IPS DF 4.7 (cell line): ENCODE results near the gene TMEM106C.

Experiments
- DNase-seq: peaks from one replicate; pipeline ENCODE4 v3.0.0-alpha.2; 2013; ENCODE audit warnings: low spot score; ENCODE audit errors: extremely low read depth

The TMEM106C gene

DNA sequence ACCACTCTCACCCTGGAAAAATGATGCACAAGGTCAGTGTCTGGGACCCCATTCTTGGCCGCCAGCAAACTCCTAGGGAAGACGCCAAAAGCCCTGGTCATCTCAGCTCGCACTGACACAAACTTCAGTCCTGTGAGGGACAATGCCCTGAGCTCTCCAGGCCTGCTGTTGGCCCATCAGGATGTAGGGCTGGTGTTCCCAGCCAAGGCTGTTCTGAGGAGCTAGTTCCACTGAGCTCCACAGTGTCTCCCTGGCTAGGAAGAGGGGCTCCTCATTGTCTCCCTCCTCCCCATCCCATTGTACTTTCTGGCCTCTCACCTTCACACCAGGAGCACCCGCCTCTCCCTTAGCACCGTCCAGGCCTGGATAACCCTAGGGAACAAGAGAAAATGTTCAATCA lies 30.1 kb downstream of the TMEM106C start:
- DNase-seq: no peak

DNA sequence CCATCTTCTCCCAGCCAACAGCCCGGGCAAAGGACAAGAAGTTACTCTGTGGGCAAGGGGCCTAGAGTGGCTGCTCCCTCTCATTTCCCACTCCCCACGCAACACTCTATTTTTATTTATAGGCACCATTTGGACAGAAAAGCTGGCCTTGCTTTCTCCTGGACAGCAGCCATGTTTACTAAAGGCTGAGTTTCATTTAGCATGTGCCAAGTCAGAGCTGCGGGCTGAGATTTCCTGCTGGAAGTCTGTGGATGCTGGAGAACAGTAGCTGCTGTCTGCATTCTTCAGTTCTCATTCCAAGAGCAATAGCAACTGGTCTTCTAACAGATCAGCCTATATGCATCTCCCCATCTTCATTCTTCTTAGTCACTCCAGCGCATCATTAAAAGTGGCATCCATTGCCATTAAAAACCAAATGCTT lies 32.6 kb downstream of the TMEM106C start:
- no peak for DNase-seq

DNA sequence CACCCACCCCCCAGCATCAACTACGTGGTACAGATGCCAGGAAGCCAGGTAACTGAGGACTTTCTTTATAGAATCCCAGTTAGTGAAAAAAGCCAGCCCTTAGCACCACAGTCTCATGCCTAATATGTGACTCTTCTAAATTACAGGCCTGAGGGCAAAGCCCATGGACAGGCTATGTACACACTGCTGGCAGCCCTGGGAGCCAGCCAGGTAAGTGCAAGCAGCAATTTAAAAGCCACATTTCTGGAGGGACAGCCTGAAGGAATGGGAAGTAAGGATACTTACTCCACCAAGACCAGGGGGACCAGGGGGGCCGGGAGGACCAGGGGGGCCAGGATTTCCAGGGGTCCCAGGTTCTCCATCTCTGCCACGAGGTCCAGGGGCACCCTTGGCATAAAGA lies 33.9 kb downstream of the TMEM106C start:
- no peak for DNase-seq

DNA sequence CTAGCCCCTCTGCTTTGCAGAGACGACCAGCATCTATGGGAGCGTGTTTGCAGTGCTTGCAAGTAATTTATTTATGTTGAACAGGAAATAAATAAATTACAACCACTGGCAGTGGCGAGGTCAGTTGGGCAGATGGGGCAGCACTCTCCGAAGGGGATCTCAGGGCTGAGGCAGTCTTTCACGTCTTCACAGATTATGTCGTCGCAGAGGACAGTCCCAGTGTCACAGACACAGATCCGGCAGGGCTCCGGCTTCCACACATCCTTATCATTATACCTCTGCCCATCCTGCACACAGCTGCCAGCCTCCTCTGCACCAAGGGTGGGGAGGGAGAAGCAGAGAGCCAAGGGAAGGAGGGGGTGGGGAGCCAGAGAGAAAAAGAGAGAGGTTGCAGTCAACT lies 36.4 kb downstream of the TMEM106C start:
- DNase-seq: no peak

DNA sequence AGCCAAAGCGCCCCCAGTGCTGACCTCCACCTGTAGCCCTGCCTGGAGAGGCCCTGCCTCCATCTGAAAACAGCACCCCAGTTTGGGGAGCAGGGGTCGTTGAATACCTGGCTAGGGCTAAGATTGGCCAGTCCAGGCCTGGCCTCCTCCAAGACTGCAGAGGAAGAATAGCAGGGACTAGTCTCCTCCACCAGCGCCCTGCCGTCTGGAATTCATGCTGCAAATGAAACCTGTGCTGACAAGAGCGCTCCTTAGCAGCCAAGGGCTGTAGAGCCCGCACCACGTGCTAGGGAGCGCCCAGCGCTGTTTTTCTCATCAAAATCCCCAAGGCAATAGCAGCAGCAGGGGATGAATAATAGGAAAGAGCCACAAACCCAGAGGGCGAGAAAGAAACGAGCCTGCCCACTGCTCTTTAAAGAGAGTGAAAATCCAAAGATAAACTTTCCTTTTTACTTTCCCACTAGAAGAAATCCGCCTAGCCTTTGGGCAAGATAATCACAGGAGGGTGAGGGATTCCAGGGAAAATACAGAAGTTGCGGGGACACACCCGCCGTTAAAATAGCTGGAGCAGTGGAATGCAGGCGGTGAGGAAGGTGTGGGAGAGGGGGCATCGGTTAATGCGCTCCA lies 37.6 kb downstream of the TMEM106C start:
- no peak for DNase-seq

DNA sequence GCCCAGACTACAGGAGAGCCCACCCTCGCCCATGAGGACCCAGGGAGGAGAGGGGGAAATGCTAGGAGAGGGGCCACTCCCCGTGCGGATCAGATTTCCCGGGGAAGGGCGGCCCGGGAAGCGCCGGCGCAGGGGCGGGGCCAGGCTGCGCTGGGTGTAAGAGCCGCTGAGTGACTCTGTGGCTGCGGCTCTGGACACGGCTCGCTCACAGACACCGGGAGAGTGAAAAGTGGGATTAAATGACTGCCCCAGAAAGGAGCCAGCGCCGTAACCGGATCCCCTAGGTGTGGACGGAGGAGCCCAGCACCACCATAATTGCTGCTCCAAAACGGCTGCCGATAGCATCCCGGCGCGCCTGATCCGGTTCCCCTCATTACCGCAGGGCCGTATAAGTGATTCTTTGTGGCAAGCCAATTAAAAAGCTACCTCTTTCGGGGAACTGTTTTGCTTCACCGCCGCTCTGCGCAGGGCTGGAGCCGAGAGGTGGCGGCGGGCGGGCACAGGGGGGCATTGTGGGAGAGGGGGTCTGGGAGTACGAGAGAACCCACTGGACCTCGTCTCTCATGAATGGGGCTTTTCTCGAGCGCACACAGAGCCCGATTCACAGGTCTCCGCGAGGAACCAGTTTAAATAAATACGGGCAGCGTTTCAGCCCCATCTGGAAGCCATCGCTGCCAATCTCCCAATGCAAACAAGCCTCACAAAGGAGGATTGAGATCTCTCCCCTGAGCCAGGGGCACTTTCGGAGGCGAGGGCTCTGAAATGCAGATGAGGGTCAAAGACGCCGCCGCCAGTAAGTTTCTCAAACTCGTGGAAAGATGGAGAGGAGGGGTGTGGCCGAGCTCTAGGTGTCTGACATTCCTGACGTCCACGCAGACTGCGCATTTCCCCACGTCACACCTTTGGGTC lies 38.4 kb downstream of the TMEM106C start:
- DNase-seq: no peak

DNA sequence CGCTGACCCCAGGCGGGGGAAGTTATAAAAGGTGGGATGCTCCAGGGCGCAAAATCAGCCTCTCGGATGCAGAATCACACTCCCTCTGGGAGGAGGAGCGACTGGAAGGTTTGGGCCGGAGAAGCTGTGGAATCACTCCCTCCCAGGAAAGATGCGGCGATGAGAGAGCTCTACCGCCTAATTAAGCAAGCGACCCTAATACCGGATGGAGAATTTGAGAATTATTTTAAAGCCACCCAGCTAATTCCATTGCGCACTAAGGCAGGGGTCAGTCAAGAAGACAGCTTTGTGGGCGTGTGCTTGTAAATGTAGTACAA lies 39.0 kb downstream of the TMEM106C start:
- no peak for DNase-seq

DNA sequence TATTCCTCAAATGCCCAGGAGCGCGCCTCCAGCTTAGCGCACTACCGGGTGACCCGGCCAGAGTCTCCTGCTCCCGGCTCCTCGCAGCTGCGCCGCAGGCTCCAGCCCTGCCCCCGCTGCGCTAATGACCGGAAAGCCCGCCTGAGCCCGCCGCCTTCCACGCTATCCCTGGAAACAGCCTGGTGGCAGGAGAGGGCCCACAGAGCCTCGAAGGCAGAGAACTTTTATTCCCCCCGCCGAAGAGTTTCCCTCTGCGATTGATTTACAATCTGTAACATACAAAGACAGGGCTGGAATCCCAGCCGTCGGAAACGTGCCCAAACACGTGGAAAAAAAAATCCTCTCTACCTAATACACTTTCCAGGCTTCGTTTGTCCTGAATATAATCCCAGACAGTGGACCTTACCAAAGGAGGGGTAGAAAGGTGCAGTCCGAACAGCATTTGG lies 39.4 kb downstream of the TMEM106C start:
- DNase-seq: no peak

DNA sequence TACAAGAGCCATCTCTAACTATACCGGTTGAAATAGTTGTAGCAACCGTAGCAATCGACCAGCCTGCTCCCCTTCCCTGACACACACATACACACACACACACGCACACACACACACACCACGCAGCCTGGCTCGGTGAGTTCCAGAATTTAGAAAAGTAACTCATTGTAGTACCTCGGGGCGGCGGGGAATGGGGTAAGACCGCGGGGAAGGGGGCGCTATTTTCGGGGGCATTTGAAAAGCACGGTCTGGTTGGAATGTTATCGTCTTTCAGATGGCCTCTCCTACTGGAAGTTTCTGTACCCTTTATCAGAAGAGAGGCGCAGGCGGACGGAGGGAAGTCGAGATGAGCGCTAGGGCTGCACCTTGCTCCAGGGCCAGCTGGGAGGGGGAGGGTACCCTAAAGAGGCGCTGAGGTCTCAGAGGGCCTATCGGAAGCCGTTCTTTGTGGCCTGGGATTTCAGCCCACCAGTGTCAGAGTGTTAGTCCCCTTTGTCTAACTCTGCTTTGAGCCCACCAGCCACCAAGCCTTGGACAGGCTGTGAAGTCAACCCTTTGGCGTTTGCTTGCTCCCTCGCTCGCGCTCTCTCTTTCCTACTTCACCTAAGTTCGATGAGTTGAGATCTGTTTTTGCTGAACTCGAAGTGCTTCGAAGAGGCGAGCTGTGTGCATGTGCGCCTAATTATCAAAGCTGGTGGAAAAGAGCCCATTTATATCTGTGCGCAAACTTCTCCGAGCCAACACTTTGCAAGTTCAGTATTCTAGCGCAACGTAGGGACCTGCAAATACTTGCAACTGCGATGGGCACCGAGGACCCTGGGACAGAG lies 40.0 kb downstream of the TMEM106C start:
- no peak for DNase-seq

DNA sequence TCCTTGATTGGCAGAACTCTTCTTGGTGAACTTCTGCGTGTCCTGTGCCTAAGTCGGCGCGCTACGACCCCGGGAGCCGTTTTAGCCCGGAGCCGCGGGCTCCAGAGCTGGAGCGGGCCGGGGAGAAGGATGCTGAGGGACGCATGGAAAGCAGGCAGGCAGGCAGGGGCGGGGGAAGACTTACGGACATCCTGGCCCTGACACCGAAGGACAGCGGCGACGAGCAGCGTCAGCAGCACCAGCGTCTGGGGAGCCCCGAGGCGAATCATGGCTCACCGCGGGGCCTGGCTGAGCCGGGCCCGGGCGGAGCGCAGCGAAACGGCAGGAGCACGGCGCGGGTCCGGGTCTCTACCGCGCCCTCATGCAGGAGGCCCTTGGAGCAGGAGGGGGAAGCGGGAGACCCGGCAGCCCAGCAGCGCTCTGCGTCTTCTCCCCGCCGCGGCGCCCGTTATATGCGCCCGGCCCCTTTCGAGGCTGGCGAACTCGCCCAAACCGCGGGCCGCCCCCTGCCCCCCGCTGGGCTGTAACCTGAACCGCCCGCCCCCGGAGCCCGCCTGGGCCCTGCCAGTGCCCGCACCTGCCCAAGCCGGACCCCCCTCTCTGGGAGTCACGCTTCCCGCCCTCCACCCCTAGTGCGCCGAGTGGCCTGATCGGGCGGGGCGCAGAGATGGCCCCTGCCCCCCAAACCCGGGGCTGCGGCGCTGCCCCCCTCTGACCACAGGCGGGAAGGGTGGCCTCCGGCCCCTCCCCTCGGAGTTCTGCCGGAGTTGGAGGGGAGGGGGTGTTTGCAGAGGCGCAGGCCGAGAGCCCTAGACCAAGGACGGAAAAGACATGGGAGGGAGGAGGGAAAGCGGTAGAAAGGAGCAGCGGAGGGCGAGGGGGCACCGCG lies 40.9 kb downstream of the TMEM106C start, which contains the start of gene COL2A1:
COL2A1 (minus strand) TSS at position 424 of the 889 bp plus-strand sequence; CDS start at position 269, 155 bp downstream.
- no peak for DNase-seq

DNA sequence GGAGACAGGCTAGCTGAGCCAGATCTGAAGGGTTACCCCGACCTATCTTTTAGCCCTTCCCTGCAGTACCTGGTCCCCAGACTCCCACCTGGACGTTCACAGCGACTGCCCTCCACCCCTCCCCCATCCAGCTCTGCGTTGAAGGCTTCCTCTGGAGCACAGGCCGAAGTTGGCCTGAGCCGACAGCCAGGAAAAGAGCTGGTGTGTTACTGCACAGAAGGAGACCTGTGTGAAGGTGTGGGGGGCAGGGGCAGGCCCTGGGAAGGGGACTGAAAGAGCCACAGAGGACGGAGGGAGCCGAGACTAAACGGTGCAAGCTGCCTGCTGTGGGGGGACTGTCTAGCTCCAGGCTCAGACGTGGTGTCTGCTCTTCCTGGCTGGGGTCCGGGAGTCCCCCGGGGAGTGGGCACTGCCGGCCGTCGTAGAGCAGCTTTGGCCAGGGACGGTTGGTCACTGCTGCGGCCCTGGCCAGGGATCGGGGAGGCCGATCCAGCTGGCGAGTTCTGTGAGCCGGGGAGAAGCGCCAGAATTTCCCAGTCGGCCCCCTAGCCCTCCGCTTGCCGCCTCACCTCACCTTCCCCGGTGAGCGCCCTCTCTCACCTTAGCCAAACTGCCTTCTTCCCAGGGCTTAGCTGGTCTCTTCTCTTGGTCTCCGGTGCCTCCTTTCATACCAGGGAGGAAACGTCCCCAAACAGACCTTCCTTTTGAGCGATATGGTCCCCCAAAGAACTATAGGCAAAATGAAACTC lies 41.8 kb downstream of the TMEM106C start:
- no peak for DNase-seq

DNA sequence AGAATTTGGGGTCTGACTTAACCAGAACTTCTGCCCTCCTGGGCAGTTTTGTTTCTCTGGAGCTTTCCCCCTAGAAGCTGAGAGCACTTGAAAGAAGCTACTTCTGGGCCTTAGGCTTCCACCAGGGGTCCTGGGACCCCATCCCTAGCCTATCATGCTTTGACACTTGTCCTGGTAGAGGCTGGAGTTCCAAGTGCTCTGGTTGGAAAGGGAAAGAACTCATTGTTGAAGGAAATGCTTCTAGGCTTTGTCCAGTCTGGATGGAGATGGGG lies 42.3 kb downstream of the TMEM106C start:
- no peak for DNase-seq

DNA sequence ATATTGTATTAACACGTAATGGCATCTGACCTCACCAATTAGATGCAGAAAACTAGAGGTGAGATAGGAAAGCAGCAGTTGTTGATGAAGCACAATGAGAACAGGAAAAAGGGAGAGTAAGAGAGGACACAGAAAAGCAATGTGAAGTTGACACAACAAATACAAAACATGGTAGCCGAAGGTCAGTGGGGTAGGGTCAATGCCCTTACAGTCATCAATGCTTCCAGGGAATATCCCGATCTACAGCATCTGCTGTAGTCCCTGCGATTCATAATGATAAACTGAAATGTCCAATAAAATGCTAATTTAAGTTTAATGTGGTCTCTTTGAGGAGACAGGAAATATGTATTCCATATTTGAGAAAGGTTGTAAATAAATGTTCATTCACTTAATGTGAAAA lies 43.8 kb downstream of the TMEM106C start:
- DNase-seq: no peak

DNA sequence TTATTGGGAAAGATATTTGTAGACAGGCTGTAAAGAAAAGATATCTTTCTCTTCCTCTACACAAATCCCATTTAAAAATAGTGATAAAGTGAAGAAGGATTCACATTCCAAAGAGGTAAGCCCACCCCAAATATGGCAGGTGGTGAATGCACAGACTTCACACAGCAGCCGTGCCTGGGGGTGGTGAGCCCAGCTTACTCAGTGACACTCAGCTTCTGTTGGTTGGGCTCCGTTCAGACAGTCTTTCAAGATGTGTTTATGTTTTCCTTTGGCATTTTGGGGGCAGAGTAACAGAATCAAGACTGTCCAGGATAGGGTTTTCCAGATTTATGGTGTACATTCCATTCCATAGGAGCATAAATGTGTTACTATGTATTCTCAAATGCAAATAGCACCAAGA lies 45.0 kb downstream of the TMEM106C start:
- DNase-seq: no peak

DNA sequence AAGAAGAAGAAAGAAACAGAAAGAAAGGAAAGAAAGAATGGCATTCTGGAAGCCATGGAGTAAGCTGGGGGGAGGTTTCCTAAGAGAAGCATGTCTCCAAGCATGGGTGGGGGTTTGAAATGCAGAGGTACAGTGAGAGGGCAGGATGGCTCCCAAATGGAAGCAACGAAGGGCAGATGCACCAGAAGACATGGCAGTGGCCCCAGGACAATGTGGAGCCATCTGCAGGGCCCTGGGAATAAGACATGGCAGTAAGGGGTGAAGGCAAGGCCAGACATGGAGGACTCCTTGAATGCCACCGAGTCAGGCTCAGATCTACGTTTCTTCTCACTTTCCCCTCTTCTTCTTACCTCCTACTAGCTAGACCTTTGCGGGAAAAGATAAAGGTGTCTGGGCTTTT lies 45.6 kb downstream of the TMEM106C start:
- DNase-seq: no peak

DNA sequence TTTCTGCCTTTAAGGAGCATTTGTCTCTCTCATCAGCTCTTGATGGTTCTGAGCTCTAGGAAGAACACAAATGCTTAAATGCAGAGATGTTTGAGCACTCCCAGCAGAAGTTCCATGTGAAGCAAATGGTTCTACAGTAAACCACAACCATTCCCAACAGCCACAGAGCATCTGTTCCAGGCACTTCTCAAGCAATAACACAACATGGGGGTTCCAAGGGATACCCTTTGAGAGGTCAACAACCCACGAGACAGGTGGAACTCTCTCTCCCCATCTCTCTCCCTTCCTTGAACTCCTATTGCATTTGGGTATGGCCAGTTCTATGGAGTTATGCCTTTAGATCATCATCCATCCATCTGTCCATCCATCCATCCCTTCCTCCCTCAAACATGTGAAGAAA lies 46.1 kb downstream of the TMEM106C start:
- no peak for DNase-seq

DNA sequence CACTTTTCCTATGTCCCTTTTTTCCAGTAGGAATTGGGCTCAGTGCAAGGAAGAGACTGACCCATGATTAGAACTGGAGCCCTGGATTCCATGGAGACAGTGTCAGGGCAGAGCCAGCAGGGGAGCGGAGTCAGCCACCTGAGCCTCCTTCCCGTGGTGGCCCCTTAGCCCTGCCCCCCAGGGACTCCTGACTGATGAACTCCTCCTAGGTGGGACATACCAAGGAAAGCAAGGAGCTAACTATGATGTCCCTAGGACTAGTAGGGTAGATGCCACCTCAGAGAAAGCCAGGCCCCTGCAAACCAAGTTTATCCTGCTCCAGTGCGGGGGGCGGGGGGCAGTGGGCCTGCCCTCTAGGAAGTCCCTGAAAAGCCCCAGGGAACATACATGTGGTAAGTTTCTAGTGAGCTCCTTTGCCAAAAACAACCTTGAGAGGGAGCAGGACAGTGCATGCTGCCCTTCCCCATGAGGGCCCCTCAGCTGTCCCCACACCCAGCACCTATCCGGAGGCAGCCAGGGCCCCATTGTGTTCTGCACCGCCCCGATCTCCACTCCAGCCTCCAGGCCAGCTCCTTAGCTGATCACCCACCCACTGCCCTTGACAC lies 47.1 kb downstream of the TMEM106C start:
- no peak for DNase-seq

DNA sequence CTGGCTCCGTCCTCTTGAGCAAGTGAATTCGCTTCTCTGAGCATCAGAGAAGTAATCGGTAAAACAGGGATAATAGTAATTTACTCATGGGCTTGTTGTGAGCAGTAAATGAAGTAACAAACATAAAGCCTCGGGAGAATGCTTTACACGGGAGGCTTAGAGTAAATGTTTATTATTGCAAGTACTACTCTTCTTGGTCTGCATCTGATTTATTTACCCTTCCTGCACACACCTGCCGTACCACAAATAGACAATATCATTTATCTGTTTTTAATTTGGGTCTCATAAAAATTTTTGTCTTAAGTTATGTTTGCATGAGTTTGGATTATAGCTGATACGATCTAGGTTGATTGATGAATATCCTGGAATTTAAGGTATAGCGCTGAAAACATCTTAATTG lies 48.7 kb downstream of the TMEM106C start:
- DNase-seq: no peak

DNA sequence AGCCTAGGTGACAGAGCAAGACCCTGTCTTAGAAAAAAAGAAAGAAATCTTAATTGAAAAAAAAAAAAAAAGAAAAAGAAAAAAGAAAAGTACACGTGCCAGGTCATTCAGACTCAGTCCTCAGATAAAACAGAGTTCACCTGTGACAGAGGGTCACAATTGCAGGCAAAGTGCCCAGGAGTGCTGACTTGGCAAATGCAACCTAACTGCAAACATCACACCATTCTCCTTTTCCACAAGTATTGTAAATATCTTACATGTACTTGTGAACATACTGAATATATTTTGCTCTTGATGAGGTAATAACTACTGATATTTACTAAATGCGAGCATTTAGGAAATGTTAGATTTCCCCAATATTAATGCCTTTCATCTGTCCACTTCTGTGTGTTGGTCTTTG lies 49.9 kb downstream of the TMEM106C start:
- DNase-seq: no peak

DNA sequence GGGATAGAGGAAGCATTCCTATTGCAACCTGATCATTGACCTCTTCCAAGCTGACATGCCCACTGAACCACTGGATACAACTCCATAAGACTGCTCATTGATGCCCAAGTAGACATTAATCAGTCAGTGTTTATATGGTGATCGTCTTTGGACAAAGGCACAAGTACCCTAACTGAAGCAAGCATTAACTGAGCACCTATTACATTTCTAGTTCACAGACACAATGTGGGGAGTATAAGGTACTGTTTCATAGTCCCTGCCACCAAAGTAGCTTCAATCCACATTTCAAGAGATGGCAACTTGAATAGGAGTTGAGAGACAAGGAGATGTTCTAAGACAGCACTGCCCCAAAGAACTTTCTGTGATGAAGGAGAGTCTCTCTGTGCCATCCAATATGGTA lies 51.7 kb downstream of the TMEM106C start:
- DNase-seq: no peak
